Right ventricle myocardium superior (tissue), 1 donor: ENCODE measurements around the gene LMF1. TPM values are rescaled to one million over a fixed set of nuclear protein-coding genes. Genes with fewer than 3 reads are reported as not detected.
A peak's percentile ranks its signal among the peaks of the same experiment; 100 is the strongest.

Experiments
- ATAC-seq: fragments of 200-7000 bp; cut with Tn5 transposase; one replicate; pipeline ENCODE4 v1.9.1; 2020; ENCODE audit warnings: mild to moderate bottlenecking; ENCODE audit not compliant: poor library complexity
- DNase-seq: peaks from one replicate; pipeline ENCODE4 v3.0.0-alpha.2; 2020
- intact Hi-C: fragments of 100-400 bp; cut with DNase I; formaldehyde crosslinking; loops from one replicate; pipeline ENCODE4 v1.11.2; 2022
- total RNA-seq: library from RNA; stranded (reverse); fragmentation: NEBNext Ultra II Directional; extraction: Animal tissue kit (Norgen Biotek cat#: 25700); gene quantifications from one replicate; pipeline ENCODE4 v1.2.1, GENCODE V29; 2021
- donor health status: DM: no; HTN: yes; CAD: no; lungs with severe emphysema.

LMF1 gene
- total RNA-seq, 1 donor from 2014 or later, result 5.6 TPM

DNA sequence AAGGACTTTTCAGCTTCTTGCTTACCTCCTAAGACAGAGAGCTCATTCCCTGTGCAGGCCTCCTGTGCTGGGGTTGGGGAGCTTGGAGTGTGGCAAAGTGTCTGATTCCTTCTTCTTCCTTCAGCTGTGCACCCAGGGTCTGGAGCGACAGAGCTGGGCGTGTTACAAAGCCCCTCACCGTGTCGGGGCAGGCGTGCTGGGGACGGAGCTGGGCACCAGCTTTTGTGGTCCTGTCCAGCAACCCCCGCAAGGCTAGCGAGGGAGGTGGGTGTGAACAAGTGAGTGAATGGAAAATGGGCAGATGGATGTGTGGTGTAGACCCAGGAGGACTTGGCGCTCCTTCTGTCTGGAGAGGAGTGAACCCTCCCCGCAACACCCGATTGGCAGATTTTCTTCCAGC, 34.5 kb upstream of the LMF1 start:
- DNase-seq (no peak), ATAC-seq (no peak)
- intact Hi-C loops, result no loop called here

DNA sequence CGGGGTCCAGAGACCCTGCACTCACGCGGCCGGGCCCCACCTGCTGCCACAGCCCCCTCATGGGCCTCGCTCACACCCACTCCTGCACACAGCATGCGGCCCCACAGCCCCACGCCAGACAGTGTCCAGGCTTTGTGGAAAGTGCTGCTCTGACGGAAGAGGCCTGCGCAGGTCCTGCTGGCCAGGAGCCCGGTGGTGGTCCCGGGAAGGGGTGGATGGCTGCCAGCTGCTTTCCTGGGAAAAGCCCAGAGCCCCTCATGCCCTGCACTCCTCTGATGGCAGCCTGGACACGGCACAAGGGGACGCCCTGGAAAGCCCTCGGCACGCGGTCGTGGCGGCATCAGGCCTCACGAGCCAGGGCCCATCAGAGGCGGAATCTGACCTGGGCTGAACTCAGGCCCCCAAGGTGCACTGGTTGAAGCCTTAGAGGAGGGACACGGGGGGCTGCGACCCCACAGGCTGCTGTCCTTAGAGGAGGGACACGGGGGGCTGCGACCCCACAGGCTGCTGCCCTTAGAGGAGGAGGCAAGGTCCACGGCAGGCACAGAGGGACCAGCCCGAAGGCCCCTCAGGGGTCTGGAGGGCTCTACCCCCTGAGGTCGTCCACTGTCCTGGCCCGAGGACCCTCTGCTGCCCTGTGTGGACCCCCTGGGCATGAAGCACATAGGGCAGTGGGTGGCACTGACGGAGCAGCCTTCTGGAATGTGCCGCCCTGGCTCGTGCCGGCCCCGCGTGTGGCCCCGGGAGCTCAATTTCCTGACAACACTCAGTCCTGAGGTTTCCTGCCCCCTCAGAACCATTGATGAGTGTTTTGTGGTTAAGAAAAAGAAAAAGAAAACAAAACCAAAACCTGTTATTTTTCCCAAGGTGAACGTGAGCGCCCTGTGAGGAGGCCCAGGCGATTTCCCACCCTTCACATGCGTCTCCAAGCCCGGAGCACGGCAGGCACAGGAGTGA, 32.9 kb upstream of the LMF1 start:
- intact Hi-C loops, result no loop called here
- ATAC-seq (no peak), DNase-seq (no peak)

DNA sequence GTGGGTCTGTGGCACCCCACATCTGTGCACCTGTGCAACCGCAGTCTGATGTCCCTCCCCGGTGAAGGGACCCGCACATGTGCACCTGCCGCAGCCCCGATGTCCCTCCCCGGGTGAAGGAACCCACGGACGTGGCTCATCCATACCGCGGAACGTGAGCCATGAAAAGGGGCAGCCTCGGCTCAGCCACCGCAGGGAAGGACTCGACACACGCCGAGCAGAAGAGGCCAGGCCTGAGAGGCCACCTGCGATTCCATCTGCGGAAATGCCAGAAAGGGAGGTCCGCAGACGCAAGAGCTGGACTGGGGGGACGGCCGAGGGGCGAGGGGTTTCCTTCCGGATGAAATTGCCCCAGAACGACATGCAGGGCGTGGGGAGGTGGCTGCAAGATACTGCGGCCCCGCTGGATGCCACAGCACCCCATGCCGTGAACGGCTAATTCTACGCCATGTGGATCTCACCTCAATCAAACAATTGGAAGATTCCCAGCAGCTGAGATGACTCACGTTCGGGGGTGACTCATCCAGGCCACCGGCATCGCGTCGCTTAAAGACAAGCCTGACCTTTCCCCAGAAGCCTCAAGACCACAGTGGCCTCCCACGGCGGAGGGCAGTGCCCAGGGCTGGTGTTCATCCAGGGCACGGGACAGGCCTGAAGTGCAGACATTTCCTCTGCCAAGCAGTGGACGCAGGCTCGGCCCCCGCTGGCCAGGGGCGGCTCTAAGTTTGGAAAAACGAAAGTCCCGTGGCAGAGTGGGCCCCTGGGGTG, 31.8 kb upstream of the LMF1 start:
- intact Hi-C loops, result no loop called here
- no peak for DNase-seq
- no peak for ATAC-seq

DNA sequence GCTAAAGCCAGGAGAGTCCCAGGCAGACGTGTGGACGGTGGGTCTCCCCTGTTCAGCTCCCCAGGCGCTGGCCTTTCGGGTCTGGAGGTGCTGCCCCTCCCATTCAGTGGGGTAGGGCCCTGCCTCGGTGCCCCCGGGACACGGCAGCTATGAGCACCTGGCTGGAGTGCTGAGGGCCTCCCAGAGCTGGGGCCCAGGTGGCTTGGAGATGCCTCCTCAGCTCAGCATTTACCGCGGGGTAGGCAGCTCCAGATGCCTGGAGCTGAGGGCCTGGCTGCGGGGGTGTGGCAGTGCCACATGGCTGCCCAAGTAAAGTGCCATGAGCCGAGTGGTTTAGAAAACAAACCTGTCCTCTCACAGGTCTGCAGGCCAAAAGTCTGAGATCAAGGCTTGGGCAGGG, 30.3 kb upstream of the LMF1 start:
- DNase-seq, result no peak
- intact Hi-C loops, result no loop called here
- no peak for ATAC-seq

DNA sequence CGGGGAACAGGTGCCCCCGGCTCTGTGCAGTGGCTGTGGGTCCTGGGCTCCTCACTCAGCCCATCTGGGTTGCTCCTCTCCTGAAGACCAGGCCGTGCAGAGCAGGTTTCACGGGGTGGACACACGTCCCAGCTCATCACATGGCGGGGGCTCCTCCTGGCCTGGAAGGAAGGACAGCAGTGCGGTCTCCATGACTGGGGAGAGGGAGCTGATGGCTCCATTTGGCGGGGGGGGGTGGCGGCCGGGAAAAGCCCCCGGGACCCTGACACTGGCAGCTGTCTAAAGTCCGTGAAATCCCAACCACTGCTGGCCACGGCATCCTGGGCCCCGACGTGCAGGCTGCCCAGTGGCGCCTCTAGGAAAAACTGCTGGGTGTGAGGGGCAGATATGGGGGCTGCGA, 29.8 kb upstream of the LMF1 start:
- intact Hi-C loops, result no loop called here
- DNase-seq, result no peak
- ATAC-seq, result no peak

DNA sequence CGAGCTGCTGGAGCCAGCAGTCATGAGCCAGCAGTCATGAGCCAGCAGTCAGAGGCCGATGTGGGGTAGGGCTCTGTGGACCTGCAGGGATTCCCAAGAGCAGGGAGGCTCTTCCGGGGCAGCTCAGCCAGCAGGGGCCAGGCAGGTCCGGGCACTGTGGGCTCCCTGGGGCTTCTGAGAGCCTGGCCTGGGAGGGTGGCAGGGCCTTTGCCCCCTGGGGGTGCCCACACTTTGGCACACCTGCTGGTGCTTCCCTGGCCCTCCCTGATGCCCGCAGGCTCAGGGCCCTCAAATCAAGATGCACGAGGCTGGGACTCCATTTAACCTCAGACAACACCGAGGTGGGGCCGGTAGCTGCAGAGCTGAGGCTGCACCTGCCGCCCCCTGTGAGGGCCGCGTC, 28.9 kb upstream of the LMF1 start:
- ATAC-seq (no peak), DNase-seq (no peak)
- intact Hi-C loops, result no loop called here

DNA sequence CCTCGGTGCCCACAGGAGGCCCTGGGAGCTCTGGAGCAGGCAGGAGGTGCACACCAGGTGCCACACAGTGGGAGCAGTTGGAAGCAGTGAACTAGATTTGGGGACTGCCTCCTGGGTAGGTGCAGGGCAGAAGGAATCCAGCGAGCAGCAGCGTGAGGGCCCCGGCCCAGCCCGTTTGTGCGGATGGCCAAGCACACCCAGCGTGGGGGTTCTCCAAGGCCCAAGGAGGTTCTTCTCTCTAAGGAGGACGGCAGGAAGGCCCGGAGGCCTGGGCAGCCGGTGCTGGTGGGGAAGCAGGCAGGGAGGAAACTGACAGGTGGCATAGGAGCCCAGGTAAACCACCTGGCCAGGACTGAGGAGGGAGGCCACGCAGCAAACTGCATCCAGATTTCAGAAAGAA, 27.8 kb upstream of the LMF1 start:
- ATAC-seq (no peak), DNase-seq (no peak)
- intact Hi-C loops, result no loop called here

DNA sequence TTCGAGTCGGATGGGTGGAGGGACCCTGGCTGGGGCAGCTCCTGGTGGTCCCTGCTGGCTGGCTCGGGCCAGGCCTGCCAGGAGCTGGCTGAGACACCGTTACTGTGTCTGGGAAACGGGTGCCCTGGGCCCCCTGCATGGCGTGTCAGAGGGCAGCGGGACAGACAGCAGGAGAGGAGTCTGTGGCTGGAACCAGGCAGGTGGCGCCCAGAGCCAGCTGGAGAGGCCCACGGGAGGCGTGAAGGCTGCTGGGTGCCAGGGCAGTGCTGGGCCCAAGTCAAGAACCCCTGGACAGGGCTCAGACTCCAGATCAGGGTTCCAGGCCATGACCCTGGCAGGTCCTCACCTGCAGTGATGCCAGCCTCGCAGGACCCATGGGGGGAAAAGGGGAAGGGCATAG, 27.4 kb upstream of the LMF1 start:
- ATAC-seq (no peak), DNase-seq (no peak)
- intact Hi-C loops, result no loop called here

DNA sequence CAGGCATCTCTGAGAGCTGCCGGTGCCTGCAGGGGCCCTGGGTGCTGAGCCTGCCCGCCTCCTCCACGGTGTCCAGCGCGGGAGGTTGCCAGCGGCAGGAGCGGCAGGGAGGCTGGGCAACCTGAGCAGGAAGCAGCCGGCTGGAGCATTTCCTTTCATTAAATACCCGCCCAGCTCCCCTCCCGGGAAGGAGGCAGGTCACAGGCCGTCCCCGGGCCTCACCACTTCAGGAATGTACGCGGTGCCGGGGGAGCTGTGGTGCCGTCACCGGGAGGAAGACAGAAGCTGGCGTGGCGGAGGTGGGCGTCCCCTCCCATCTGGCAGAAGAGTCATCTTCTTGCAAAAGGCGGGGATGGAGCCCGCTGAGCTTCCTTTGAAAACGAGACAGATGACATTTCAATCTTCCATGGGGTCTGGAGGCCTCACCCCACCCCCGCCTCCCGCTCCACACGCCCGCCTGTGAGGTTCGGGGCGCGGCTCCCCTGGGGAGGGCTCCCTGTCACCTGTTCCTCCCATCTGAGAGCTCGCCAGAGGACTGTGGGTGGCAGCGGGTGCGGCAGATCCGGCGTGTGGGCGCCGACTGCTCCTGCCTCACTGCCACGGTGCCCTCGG, 26.8 kb upstream of the LMF1 start:
- ATAC-seq (peak; percentile 39), DNase-seq (peak; percentile 60)
- intact Hi-C loops, result no loop called here

DNA sequence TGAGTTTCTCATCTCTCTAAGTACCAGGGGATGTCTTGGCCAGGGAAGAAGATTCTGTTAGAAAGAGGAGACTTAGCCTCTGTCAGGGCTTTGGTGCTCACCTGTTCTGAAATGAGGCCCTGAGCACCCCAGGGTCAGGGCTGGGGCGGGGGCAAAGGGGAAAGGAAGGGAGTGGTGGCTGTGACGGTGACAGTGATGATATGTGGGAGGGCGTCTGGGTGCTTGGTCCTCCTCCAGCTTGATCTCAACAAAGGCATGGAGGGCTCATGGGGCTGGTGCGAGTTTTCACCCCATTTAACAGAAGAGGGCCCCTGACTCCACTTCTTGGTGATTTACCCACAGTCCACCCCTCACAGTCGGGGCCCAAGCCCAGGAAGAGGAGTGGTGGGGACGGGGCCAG, 25.9 kb upstream of the LMF1 start:
- ATAC-seq, result no peak
- no peak for DNase-seq
- intact Hi-C loops, result no loop called here

DNA sequence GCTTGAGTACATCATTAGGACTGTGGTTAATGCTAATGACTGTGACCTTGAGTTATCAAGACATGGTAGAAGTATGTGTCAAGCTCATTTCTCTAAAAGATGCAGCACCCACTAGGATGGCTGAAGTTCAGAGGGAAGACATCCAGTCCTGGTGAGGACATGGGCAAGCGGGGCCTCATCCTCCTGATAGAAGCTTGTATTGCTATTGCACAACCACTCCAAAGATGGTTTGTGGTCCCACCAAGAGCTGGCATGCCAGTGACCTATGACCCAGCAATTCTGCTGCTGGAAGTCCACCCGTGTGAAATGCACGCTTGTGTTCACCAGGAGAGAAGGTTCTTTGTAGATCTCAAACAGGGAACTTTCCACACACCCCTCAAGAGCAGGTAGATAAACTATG, 25.0 kb upstream of the LMF1 start:
- DNase-seq (no peak), ATAC-seq (no peak)
- intact Hi-C loops, result no loop called here

DNA sequence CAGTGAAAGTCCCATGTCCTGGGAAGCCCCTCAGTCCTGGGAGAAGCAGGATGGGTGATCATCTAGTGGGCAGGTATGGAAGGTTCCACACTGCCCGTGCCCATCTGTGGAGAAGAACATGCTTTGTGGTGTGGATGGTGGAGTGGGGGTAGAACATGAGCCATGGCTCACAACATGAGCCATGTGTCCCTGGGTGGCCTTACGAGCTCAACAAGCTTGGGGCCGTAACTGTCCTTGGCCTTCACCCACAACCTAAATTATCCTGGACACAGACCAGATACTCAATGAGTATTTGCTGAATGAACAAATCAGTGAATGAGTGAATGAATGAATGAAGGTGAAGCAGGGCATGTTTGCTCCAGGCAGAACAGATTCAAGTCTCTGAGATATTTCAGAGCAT, 24.3 kb upstream of the LMF1 start:
- DNase-seq (no peak), ATAC-seq (no peak)
- intact Hi-C loops, result no loop called here

DNA sequence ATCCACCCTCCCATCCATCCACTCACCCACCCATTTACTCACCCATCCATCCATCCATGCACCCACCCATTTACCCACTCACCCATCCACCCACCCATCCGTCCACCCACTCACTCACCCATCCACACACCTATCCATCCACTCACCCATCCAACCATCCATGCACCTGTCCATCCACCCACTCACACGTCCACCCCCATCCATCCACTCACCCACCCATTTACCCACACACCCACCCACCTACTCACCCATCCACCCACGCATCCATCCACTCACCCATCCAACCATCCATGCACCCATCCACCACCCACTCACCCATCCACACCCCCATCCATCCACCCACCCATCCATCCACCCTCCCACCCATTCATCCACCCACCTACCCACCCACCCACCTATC, 22.9 kb upstream of the LMF1 start:
- intact Hi-C loops, result no loop called here
- DNase-seq (no peak), ATAC-seq (no peak)

DNA sequence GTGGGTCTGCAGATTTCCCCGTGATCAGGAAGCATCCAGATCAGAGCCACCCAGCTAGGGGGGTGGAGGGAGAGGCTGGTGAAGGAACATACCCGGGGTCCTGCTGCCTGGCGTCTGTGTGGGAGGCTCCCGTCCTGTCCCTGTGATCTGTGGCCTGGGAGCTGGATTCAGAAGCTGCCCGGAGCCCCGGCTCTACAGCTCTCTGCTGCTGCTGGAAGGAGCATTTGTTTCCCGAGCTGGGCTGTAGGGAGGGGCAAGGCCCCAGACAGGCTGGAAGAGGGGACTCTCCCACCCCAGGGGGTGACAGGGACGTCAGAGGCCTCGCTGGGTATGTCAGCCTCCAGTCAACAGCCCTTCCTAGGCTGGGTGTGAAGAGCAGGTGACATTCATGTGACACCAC, 21.0 kb upstream of the LMF1 start:
- ATAC-seq, result no peak
- intact Hi-C loops, result no loop called here
- DNase-seq, result no peak

DNA sequence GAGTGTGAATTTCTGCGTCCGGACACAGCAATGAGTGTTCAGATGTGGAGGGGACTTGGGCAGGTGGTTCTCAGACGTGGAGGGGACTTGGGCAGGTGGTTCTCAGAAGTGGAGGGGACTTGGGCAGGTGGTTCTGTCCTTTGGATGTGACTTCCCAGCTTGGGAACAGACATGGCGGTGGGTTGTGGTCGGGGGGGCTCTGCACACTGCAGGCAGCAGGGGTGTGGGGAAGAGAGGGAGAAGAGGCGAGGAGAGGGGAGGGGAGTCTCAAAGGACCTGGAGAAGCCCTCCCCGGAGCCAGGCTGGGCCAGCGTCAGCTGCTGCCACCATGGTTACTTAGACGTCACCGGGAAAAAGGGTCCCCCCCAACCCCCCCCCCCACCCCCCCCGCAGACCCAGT, 20.6 kb upstream of the LMF1 start:
- DNase-seq (no peak), ATAC-seq (no peak)
- intact Hi-C loops, result no loop called here

DNA sequence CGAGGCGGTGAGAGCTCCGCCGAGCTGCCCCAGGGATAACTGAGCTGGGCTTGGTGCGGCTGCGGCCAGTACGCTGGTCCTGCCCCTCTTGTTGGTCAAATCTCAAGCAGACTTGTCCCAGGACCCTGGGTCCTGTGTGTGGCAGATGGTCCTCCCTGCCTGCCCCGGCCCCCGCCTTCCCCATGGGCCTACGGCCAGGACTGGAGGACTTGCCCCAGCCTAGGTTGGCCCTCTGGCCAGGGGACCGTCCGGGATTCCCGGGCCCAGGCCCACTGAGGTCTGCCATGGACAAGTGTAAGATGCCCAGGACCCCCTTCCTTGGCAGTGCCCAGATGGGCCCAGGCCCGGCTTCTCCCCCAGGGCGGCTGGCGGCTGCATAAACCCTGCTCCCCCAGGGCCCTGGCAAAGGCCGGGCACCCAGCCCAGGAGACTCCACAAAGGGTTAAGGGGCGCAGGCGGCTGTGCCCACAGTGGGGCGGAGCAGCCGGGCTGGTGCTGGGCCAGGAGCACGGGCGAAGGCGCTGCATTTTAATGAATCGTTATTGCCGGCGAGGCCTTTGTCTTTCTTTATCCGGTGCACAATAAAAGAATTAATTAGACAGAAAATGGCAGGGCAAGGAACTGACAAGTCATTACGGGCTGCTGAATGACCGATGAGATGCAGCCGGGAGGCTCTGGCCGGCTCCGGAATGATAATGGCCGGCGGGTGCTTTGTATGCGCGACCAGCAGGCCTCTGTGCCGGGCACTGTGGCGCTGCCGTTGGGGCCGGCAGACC, 19.9 kb upstream of the LMF1 start:
- intact Hi-C loops, result no loop called here
- ATAC-seq, result no peak
- DNase-seq, result no peak

DNA sequence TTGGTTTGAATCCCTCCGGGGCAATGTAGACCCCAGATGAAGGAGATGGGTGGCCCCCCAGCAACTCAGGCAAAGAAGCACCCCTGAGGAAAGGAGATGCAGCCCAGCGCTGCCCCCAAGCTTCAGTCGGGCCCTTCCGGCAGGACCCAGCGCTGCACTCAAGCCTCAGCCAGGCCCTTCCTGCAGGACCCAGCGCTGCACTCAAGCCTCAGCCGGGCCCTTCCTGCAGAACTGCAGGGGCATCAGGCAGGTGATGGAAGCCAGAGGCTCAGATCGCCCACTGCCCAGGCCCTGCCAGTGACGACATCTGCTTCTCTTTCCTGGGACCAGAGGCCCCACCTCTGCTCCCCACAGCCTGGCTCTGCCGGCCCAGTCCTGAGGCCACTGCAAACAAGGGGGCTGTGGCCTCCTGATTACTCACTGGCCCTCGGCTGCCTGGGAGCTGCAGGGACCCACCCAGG, 18.6 kb upstream of the LMF1 start:
- DNase-seq, result no peak
- ATAC-seq, result no peak
- intact Hi-C loops, result no loop called here

DNA sequence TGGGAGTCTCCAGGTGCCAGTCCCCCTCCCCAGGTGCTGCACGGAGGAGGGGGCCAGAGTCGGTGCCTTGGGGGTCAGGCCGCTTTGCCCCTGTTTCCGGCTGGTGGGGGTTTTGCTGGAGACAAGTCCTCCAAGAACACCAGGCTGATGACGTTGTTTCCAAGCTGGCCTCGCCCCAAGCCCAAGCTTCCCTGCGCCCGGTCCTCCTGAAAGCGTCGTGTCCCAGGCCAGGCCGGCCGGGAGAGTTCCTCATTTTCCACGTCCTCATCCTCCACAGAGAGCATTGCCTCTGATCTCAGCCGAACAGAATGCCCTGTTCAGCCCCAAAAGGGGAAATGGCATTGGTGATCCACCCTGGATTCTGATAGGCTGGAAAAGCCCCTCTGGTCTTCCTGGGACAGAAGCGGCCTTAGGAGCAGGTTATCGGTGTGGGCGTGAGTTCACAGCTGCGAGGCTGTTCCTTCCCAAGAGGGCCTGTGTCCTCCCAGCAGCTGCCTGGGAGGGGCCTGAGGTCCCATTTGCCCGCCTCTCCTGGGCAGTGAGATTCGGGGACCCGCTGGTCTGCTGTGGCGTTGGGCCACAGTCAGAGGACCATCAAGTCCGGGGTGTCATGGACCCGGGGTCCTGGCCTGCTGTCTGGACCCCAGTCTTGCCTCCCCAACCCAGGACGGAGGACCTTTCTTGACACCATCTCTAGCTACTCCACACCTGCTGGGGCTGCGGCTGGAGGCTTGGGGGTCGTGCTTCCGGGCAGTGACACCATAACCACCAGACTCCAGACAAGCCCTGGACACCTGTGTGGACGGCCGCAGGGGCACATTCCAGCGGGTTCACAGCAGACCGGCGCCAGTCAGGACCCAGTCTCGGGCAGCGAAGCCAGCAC, 17.9 kb upstream of the LMF1 start:
- intact Hi-C loops, result no loop called here
- DNase-seq, result no peak

More for the DNA sequence above, 17.9 kb upstream of the LMF1 start:
- peak; percentile 18 for ATAC-seq
